Measurements from ENCODE around the gene PLEK2. TPM values are rescaled to one million over a fixed set of nuclear protein-coding genes. Genes with fewer than 3 reads are reported as not detected.
A peak's percentile ranks its signal among the peaks of the same experiment; 100 is the strongest.

Gene PLEK2
- total RNA-seq, 5 donors from 2014 or later (not counting 1 experiment from before 2014, with no cell fraction given) = 0.79 to 4.0 (median 3.5) TPM

- no peak overlapping the region for H3K27ac ChIP-seq (ENCODE audit: low read length)
- DNase-seq (no peak), ATAC-seq (replicated peaks in 1 of 4) (no peak)
- no peak overlapping the region for H3K27ac Mint-ChIP-seq
- peaks cover 24 to 52% of the 10 kb centered on the region in 2 donors for H3K36me3 ChIP-seq (ENCODE audit: control insufficient read depth in 2 of 2, extremely low read depth in 1 of 2, insufficient read depth in 1 of 2, low read length in 1 of 2)
- H3K36me3 Mint-ChIP-seq = peaks cover 37% of the 10 kb centered on the region
- ChIA-PET CTCF (interaction anchor here in 1 of 2 donors (0.7 to 1.0 kb wide), 3 partner anchors 10 to 15 kb away, joined by 3 to 4 read pairs (median 3); no protein-coding TSS in a partner anchor), POLR2A (no interaction called here)
- H3K27me3 ChIP-seq (replicated peaks in 1 of 2; ENCODE audit: control insufficient read depth in 2 of 2, extremely low read depth in 1 of 2, insufficient read depth in 2 of 2, low read length in 1 of 2) = no peaks in the 10 kb centered on the region
- no peak overlapping the region for H3K4me3 ChIP-seq (ENCODE audit: control insufficient read depth in 1 of 2, extremely low read depth in 1 of 2, low read length in 1 of 2)
- no peaks in the 10 kb centered on the region for H3K9me3 ChIP-seq
- H3K27me3 Mint-ChIP-seq = no peaks in the 10 kb centered on the region
- H3K4me3 Mint-ChIP-seq = no peak overlapping the region
- no CpG with 5 or more reads among the region's 4 CpGs for WGBS (ENCODE audit: insufficient coverage)
- peaks cover 20 to 25% of the 10 kb centered on the region in 2 experiments for H3K4me1 ChIP-seq (ENCODE audit: control insufficient read depth in 1 of 2, extremely low read depth in 1 of 2, insufficient read depth in 2 of 2, low read length in 2 of 2)
- H3K4me1 Mint-ChIP-seq = peaks cover 62 to 68% (median 64%) of the 10 kb centered on the region in 3 donors
- H3K9me3 Mint-ChIP-seq = no peaks in the 10 kb centered on the region
These were observed 46.5 kb downstream of the PLEK2 start for GRCh38 chr14:67365476-67365875.

GRCh38 chr14:67360470-67361206 lies 51.3 kb downstream of the PLEK2 start:
- Histone ChIP-seq H3K4me1 (ENCODE audit: control insufficient read depth in 1 of 2, extremely low read depth in 1 of 2, insufficient read depth in 2 of 2, low read length in 2 of 2) (peaks cover 26 to 37% of the 10 kb centered on the region in 2 experiments), H3K27me3 (replicated peaks in 1 of 2; ENCODE audit: control insufficient read depth in 2 of 2, extremely low read depth in 1 of 2, insufficient read depth in 2 of 2, low read length in 1 of 2) (no peaks in the 10 kb centered on the region), H3K27ac (ENCODE audit: low read length) (peak overlapping the region; percentile 94), H3K9me3 (no peaks in the 10 kb centered on the region), H3K4me3 (ENCODE audit: control insufficient read depth in 1 of 2, extremely low read depth in 1 of 2, low read length in 1 of 2) (peak overlapping the region; percentile 97 to 99), H3K36me3 (ENCODE audit: control insufficient read depth in 2 of 2, extremely low read depth in 1 of 2, insufficient read depth in 1 of 2, low read length in 1 of 2) (peaks cover 6 to 12% of the 10 kb centered on the region in 2 donors)
- no peak for DNase-seq
- H3K4me1 Mint-ChIP-seq = peaks cover 77 to 85% (median 84%) of the 10 kb centered on the region in 3 donors
- WGBS (ENCODE audit: insufficient coverage) = under 1% methylated on average over 25 of the region's 34 CpGs
- no peaks in the 10 kb centered on the region for H3K27me3 Mint-ChIP-seq
- ChIA-PET POLR2A (no interaction called here), CTCF (interaction anchor here in 1 of 2 donors (0.8 to 1.6 kb wide), 8 partner anchors 9 to 853 kb away, joined by 3 to 10 read pairs (median 4); partner anchors contain the start of genes ARG2, GPHN, PALS1 and RDH11)
- peak; percentile 11 to 28 (median 22) for ATAC-seq (replicated peaks in 1 of 4)
- no peaks in the 10 kb centered on the region for H3K9me3 Mint-ChIP-seq
- peak overlapping the region; percentile 92 to 99 (median 97) for H3K4me3 Mint-ChIP-seq
- H3K27ac Mint-ChIP-seq = peak overlapping the region; percentile 95 to 97
- peaks cover 13% of the 10 kb centered on the region for H3K36me3 Mint-ChIP-seq

- Histone ChIP-seq H3K27me3 (replicated peaks in 1 of 2; ENCODE audit: control insufficient read depth in 2 of 2, extremely low read depth in 1 of 2, insufficient read depth in 2 of 2, low read length in 1 of 2) (no peaks in the 10 kb centered on the region), H3K27ac (ENCODE audit: low read length) (peak within 1 kb of the TSS; percentile 94), H3K9me3 (no peaks in the 10 kb centered on the region), H3K4me1 (ENCODE audit: control insufficient read depth in 1 of 2, extremely low read depth in 1 of 2, insufficient read depth in 2 of 2, low read length in 2 of 2) (peaks cover 26 to 37% of the 10 kb centered on the region in 2 experiments), H3K36me3 (ENCODE audit: control insufficient read depth in 2 of 2, extremely low read depth in 1 of 2, insufficient read depth in 1 of 2, low read length in 1 of 2) (peaks cover 6% of the 10 kb centered on the region in 2 donors), H3K4me3 (ENCODE audit: control insufficient read depth in 1 of 2, extremely low read depth in 1 of 2, low read length in 1 of 2) (peak within 1 kb of the TSS; percentile 97 to 99)
- ATAC-seq (replicated peaks in 1 of 4) (peak; percentile 88 to 96 (median 94)), DNase-seq (peak; percentile 95 to 100 (median 99))
- H3K9me3 Mint-ChIP-seq = no peaks in the 10 kb centered on the region
- peak within 1 kb of the TSS; percentile 95 to 97 for H3K27ac Mint-ChIP-seq
- H3K4me1 Mint-ChIP-seq = peaks cover 78 to 85% (median 83%) of the 10 kb centered on the region in 3 donors
- WGBS (ENCODE audit: insufficient coverage) = under 1% methylated on average over 32 of the region's 47 CpGs
- ChIA-PET POLR2A (interaction anchor here in 1 of 2 donors (0.7 kb wide), 1 partner anchor 852 kb away, joined by 3 read pairs; no protein-coding TSS in a partner anchor), CTCF (interaction anchor here (0.6 to 1.6 kb wide), 15 partner anchors 9 to 1433 kb away, joined by 3 to 10 read pairs (median 4); partner anchors contain the start of genes ARG2 (in 1 of the 2), GPHN (in 1 of the 2), PALS1 (in 1 of the 2) and PIGH (in 1 of the 2))
- peak within 1 kb of the TSS; percentile 92 to 99 (median 97) for H3K4me3 Mint-ChIP-seq
- no peaks in the 10 kb centered on the region for H3K27me3 Mint-ChIP-seq
- peaks cover 10% of the 10 kb centered on the region for H3K36me3 Mint-ChIP-seq
These were observed 52.0 kb downstream of the PLEK2 start, which contains the start of the genes ATP6V1D and EIF2S1 for GRCh38 chr14:67359775-67360469. Gene ATP6V1D, minus strand, starts transcription at chr14:67359804. Its CDS starts 106 bp downstream, at chr14:67359698. Gene EIF2S1, plus strand, starts transcription at chr14:67360328. Its CDS starts 4,440 bp downstream, at chr14:67364768.

- peaks cover 26 to 37% of the 10 kb centered on the region in 2 experiments for H3K4me1 ChIP-seq (ENCODE audit: control insufficient read depth in 1 of 2, extremely low read depth in 1 of 2, insufficient read depth in 2 of 2, low read length in 2 of 2)
- ChIA-PET POLR2A (interaction anchor here in 1 of 2 donors (0.7 kb wide), 1 partner anchor 851 kb away, joined by 3 read pairs; no protein-coding TSS in a partner anchor), CTCF (interaction anchor here (0.6 to 1.6 kb wide), 15 partner anchors 8 to 1434 kb away, joined by 3 to 10 read pairs (median 4); partner anchors contain the start of genes ARG2 (in 1 of the 2), GPHN (in 1 of the 2), PALS1 (in 1 of the 2) and PIGH (in 1 of the 2))
- H3K4me3 ChIP-seq (ENCODE audit: control insufficient read depth in 1 of 2, extremely low read depth in 1 of 2, low read length in 1 of 2) = peak overlapping the region; percentile 97 to 99
- H3K4me3 Mint-ChIP-seq = peak overlapping the region; percentile 92 to 99 (median 97)
- H3K36me3 Mint-ChIP-seq = peaks cover 3% of the 10 kb centered on the region
- 0% methylated on average over 18 of the region's 38 CpGs for WGBS (ENCODE audit: insufficient coverage)
- no peaks in the 10 kb centered on the region for H3K27me3 ChIP-seq (replicated peaks in 1 of 2; ENCODE audit: control insufficient read depth in 2 of 2, extremely low read depth in 1 of 2, insufficient read depth in 2 of 2, low read length in 1 of 2)
- no peaks in the 10 kb centered on the region for H3K27me3 Mint-ChIP-seq
- H3K27ac ChIP-seq (ENCODE audit: low read length) = peak overlapping the region; percentile 94
- H3K9me3 ChIP-seq = no peaks in the 10 kb centered on the region
- peak overlapping the region; percentile 95 to 97 for H3K27ac Mint-ChIP-seq
- DNase-seq = peak in 3 of 35 experiments; percentile 0 to 8 (median 1)
- peak in 1 of 4 experiments; percentile 2 for ATAC-seq (replicated peaks in 1 of 4)
- peaks cover 0 to 6% of the 10 kb centered on the region in 2 donors for H3K36me3 ChIP-seq (ENCODE audit: control insufficient read depth in 2 of 2, extremely low read depth in 1 of 2, insufficient read depth in 1 of 2, low read length in 1 of 2)
- no peaks in the 10 kb centered on the region for H3K9me3 Mint-ChIP-seq
- H3K4me1 Mint-ChIP-seq = peaks cover 71 to 78% (median 78%) of the 10 kb centered on the region in 3 donors
These were observed 52.8 kb downstream of the PLEK2 start for GRCh38 chr14:67358924-67359774.

DNA sequence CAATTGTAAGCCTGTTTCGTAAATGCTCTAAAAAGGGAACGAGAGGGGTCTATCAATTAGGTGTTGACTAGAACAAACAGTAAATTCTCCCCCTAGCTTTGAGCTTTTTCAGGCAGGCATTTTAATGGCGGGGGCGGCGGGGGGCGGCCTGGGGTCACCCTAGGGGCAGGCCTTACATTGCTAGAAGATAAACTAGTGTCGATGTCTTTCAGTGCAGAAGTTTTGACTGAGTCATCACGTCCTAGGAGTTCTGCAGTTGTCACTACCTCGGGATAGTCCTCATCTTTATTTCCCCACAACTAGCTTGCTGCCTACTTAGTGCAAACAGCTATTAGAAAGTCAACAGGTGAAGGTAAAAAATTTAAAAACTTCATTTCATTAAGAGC lies 54.0 kb downstream of the PLEK2 start:
- Histone ChIP-seq H3K36me3 (ENCODE audit: control insufficient read depth in 2 of 2, extremely low read depth in 1 of 2, insufficient read depth in 1 of 2, low read length in 1 of 2) (peaks cover 0 to 6% of the 10 kb centered on the region in 2 donors), H3K4me3 (ENCODE audit: control insufficient read depth in 1 of 2, extremely low read depth in 1 of 2, low read length in 1 of 2) (no peak overlapping the region), H3K9me3 (no peaks in the 10 kb centered on the region), H3K4me1 (ENCODE audit: control insufficient read depth in 1 of 2, extremely low read depth in 1 of 2, insufficient read depth in 2 of 2, low read length in 2 of 2) (peaks cover 26 to 31% of the 10 kb centered on the region in 2 experiments), H3K27ac (ENCODE audit: low read length) (no peak overlapping the region), H3K27me3 (replicated peaks in 1 of 2; ENCODE audit: control insufficient read depth in 2 of 2, extremely low read depth in 1 of 2, insufficient read depth in 2 of 2, low read length in 1 of 2) (no peaks in the 10 kb centered on the region)
- no peak overlapping the region for H3K27ac Mint-ChIP-seq
- POLR2A ChIA-PET = interaction anchor here in 1 of 2 donors (0.6 kb wide), 1 partner anchor 62 kb away, joined by 4 read pairs; no protein-coding TSS in a partner anchor
- H3K4me3 Mint-ChIP-seq = peak overlapping the region; percentile 92 to 99 (median 97)
- CTCF ChIA-PET = interaction anchor here in 1 of 2 donors (1.2 kb wide), 1 partner anchor 346 kb away, joined by 3 read pairs; no protein-coding TSS in a partner anchor
- H3K27me3 Mint-ChIP-seq = no peaks in the 10 kb centered on the region
- H3K36me3 Mint-ChIP-seq = peaks cover 6% of the 10 kb centered on the region
- ATAC-seq (replicated peaks in 1 of 4) (no peak), DNase-seq (no peak)
- no peaks in the 10 kb centered on the region for H3K9me3 Mint-ChIP-seq
- WGBS (ENCODE audit: insufficient coverage) = 97% methylated on average over 6 of the region's 9 CpGs
- H3K4me1 Mint-ChIP-seq = peaks cover 59 to 69% (median 69%) of the 10 kb centered on the region in 3 donors

All from T-cell (primary cell).